IMR-90 (cell line): ENCODE data around the gene CFAP52. TPM values are rescaled to one million over a fixed set of nuclear protein-coding genes. Genes with fewer than 3 reads are reported as not detected.

Experiments used
- ATAC-seq: fragments of 200-7000 bp; cut with Tn5 transposase; 2 replicates; pipeline ENCODE4 v1.9.1; 2020; ENCODE audit warnings: low read depth, mild to moderate bottlenecking, moderate library complexity
- BruUV-seq: library from RNA; stranded (reverse); fragments of 400-500 nt; replicated peaks from 2 replicates; lab custom pipeline; 2021; lab: Mats Ljungman, UMichigan
- CTCF ChIA-PET: fragments of 300-600 bp; formaldehyde crosslinking; extraction: SDS; loops from one replicate; lab custom pipeline; 2021; ENCODE audit warnings: antibody characterized with exemption; lab: Yijun Ruan, JAX
- POLR2A ChIA-PET: fragments of 300-600 bp; sonication (Branson Sonifier 250); formaldehyde crosslinking; loops from one replicate; lab custom pipeline; 2022; ENCODE audit warnings: antibody characterized with exemption; ENCODE audit not compliant: unreplicated experiment; lab: Charles Lee
- DNase-seq: peaks from one replicate; pipeline ENCODE4 v3.0.0; 2013
- H2AFZ ChIP-seq: replicated peaks from 2 replicates; pipeline ENCODE3; 2013; ENCODE audit warnings: low read length, mild to moderate bottlenecking; ENCODE audit not compliant: poor library complexity
- H2AK5ac ChIP-seq: 2 replicates; pipeline ENCODE4 v1.6.1; 2013; ENCODE audit warnings: low read depth, low read length, inconsistent platforms
- H2AK9ac ChIP-seq: replicated peaks from 2 replicates; pipeline ENCODE3; 2013; ENCODE audit warnings: mild to moderate bottlenecking, low read depth, low read length, moderate library complexity; ENCODE audit not compliant: poor library complexity
- H2BK120ac ChIP-seq: 2 replicates; pipeline ENCODE4 v1.6.1; 2013; ENCODE audit warnings: low read depth, low read length, inconsistent platforms
- H2BK15ac ChIP-seq: 3 replicates; pipeline ENCODE4 v1.6.1; 2013; ENCODE audit warnings: low read depth, low read length, inconsistent platforms
- H2BK20ac ChIP-seq: 2 replicates; pipeline ENCODE4 v1.6.1; 2013; ENCODE audit warnings: low read depth, mild to moderate bottlenecking, inconsistent platforms, low read length, moderate library complexity
- H2BK5ac ChIP-seq: 2 replicates; pipeline ENCODE4 v1.6.1; 2013; ENCODE audit warnings: mild to moderate bottlenecking, low read depth, low read length, inconsistent platforms; ENCODE audit not compliant: poor library complexity, severe bottlenecking
- H3K14ac ChIP-seq: replicated peaks from 2 replicates; pipeline ENCODE4 v1.6.1; 2013; ENCODE audit warnings: low read depth, low read length, inconsistent platforms
- H3K18ac ChIP-seq: 2 replicates; pipeline ENCODE4 v1.6.1; 2013; ENCODE audit warnings: low read depth, low read length, control low read depth
- H3K23ac ChIP-seq: 2 replicates; pipeline ENCODE4 v1.6.1; 2013; ENCODE audit warnings: low read depth, low read length, inconsistent platforms
- H3K27ac ChIP-seq: 2 replicates; pipeline ENCODE4 v1.5.1; 2013; ENCODE audit warnings: mild to moderate bottlenecking, control low read depth, low read length; ENCODE audit not compliant: insufficient read depth
- H3K27me3 ChIP-seq: 2 replicates; pipeline ENCODE4 v1.6.1; 2013; ENCODE audit warnings: low read length; ENCODE audit not compliant: control insufficient read depth, insufficient read depth
- H3K36me3 ChIP-seq: 2 replicates; pipeline ENCODE4 v1.6.1; 2013; ENCODE audit warnings: low read length, mixed read lengths; ENCODE audit not compliant: control insufficient read depth, insufficient read depth
- H3K4ac ChIP-seq: 2 replicates; pipeline ENCODE4 v1.6.1; 2013; ENCODE audit warnings: low read depth, low read length, inconsistent platforms
- H3K4me1 ChIP-seq: 2 replicates; pipeline ENCODE4 v1.6.1; 2013; ENCODE audit warnings: low read length, mixed read lengths; ENCODE audit not compliant: control insufficient read depth, insufficient read depth
- H3K4me2 ChIP-seq: 2 replicates; pipeline ENCODE4 v1.6.1; 2013; ENCODE audit warnings: low read depth, mild to moderate bottlenecking, control low read depth, low read length, moderate library complexity
- H3K4me3 ChIP-seq: 2 replicates; pipeline ENCODE4 v1.5.1; 2013; ENCODE audit warnings: low read depth, mild to moderate bottlenecking, control low read depth, low read length, moderate library complexity; ENCODE audit not compliant: insufficient read depth
- H3K56ac ChIP-seq: 2 replicates; pipeline ENCODE4 v1.6.1; 2013; ENCODE audit warnings: low read length, inconsistent platforms; ENCODE audit not compliant: insufficient read depth; ENCODE audit errors: extremely low read depth
- H3K79me1 ChIP-seq, 2 experiments: 2 replicates each; pipeline ENCODE4 v1.6.1; 2013; ENCODE audit warnings: low read length in 2 of 2, inconsistent platforms in 1 of 2, low read depth in 1 of 2
- H3K9ac ChIP-seq: 2 replicates; pipeline ENCODE4 v1.6.1; 2013; ENCODE audit warnings: low read depth, low read length, control low read depth
- H3K9me1 ChIP-seq: 2 replicates; pipeline ENCODE4 v1.6.1; 2013; ENCODE audit warnings: low read length, inconsistent platforms; ENCODE audit not compliant: insufficient read depth
- H3K9me3 ChIP-seq: 2 replicates; pipeline ENCODE4 v1.6.1; 2013; ENCODE audit warnings: low read length; ENCODE audit not compliant: control insufficient read depth, insufficient read depth
- H4K20me1 ChIP-seq: 2 replicates; pipeline ENCODE4 v1.6.1; 2013; ENCODE audit warnings: low read length, inconsistent platforms; ENCODE audit not compliant: insufficient read depth
- H4K5ac ChIP-seq: 2 replicates; pipeline ENCODE4 v1.6.1; 2013; ENCODE audit warnings: mild to moderate bottlenecking, low read depth, low read length, control low read depth
- H4K8ac ChIP-seq, 2 experiments: 2 replicates each; pipeline ENCODE4 v1.6.1; 2013; ENCODE audit warnings: low read depth in 2 of 2, low read length in 2 of 2, control low read depth in 1 of 2, inconsistent platforms in 1 of 2
- H4K91ac ChIP-seq: 2 replicates; pipeline ENCODE4 v1.6.1; 2013; ENCODE audit warnings: low read depth, low read length, inconsistent platforms; ENCODE audit not compliant: insufficient read depth
- BHLHE40 ChIP-seq: fragments of 150-350 bp; IDR thresholded peaks from 2 replicates; pipeline ENCODE4 v1.6.1; 2016; ENCODE audit warnings: mild to moderate bottlenecking, low read depth, low read length
- CEBPB ChIP-seq: IDR thresholded peaks from 2 replicates; pipeline ENCODE4 v1.6.1; 2012; ENCODE audit warnings: low read depth, low read length, improper control_type of control experiment
- CHD1 ChIP-seq: IDR thresholded peaks from 2 replicates; pipeline ENCODE4 v1.6.1; 2012; ENCODE audit warnings: low read depth, low read length, improper control_type of control experiment
- CTCF ChIP-seq: conservative IDR thresholded peaks from 2 replicates; pipeline ENCODE4 v1.5.1; 2012; ENCODE audit warnings: mild to moderate bottlenecking, low read depth, low read length, improper control_type of control experiment
- ELK1 ChIP-seq: fragments of 150-350 bp; IDR thresholded peaks from 2 replicates; pipeline ENCODE4 v1.6.1; 2016; ENCODE audit warnings: low read depth, mild to moderate bottlenecking, low read length, moderate library complexity, borderline replicate concordance
- FOS ChIP-seq: fragments of 150-350 bp; IDR thresholded peaks from 2 replicates; pipeline ENCODE4 v1.6.1; 2016; ENCODE audit warnings: low read depth, low read length
- MAFK ChIP-seq: IDR thresholded peaks from 2 replicates; pipeline ENCODE4 v1.6.1; 2012; ENCODE audit warnings: low read depth, low read length, improper control_type of control experiment
- MAZ ChIP-seq: IDR thresholded peaks from 2 replicates; pipeline ENCODE4 v1.6.1; 2012; ENCODE audit warnings: low read depth, mild to moderate bottlenecking, low read length, improper control_type of control experiment, moderate library complexity, borderline replicate concordance
- MXI1 ChIP-seq: IDR thresholded peaks from 2 replicates; pipeline ENCODE4 v1.6.1; 2012; ENCODE audit warnings: low read depth, mild to moderate bottlenecking, low read length, moderate library complexity, borderline replicate concordance
- NFE2L2 ChIP-seq: fragments of 150-350 bp; IDR thresholded peaks from 2 replicates; pipeline ENCODE4 v1.6.1; 2016; ENCODE audit warnings: low read depth, mild to moderate bottlenecking, low read length
- POLR2A ChIP-seq: IDR thresholded peaks from 2 replicates; pipeline ENCODE4 v1.6.1; 2012; ENCODE audit warnings: mild to moderate bottlenecking, low read depth, low read length
- RAD21 ChIP-seq: IDR thresholded peaks from 2 replicates; pipeline ENCODE4 v1.6.1; 2012; ENCODE audit warnings: low read length, improper control_type of control experiment
- RCOR1 ChIP-seq: IDR thresholded peaks from 2 replicates; pipeline ENCODE4 v1.6.1; 2012; ENCODE audit warnings: mild to moderate bottlenecking, low read length, improper control_type of control experiment; ENCODE audit not compliant: insufficient replicate concordance
- RFX5 ChIP-seq: IDR thresholded peaks from 2 replicates; pipeline ENCODE4 v1.8.0; 2012; ENCODE audit warnings: low read depth, mild to moderate bottlenecking, low read length, moderate library complexity
- SMC3 ChIP-seq: fragments of 150-350 bp; IDR thresholded peaks from 2 replicates; pipeline ENCODE4 v1.6.1; 2016; ENCODE audit warnings: low read depth, mild to moderate bottlenecking, antibody characterized with exemption, low read length, moderate library complexity
- USF2 ChIP-seq: fragments of 150-350 bp; IDR thresholded peaks from 2 replicates; pipeline ENCODE4 v1.6.1; 2017; ENCODE audit warnings: mild to moderate bottlenecking, antibody characterized with exemption, low read length, low read depth
- WGBS, 2 experiments: methylation state at CpG; one replicate each; pipeline versions ENCODE4 v1.1.5 to v1.1.7; 2013; ENCODE audit warnings: missing lambda C conversion rate in 2 of 2; ENCODE audit not compliant: insufficient read length in 1 of 2; ENCODE audit errors: extremely low coverage in 2 of 2; 5-methylcytosine and 5-hydroxymethylcytosine counted together
- dilution Hi-C: fragments of 300-500 bp; cut with HindIII; formaldehyde crosslinking; loops from one replicate; pipeline ENCODE4 v1.14.3; 2018; ENCODE audit warnings: low sequenced_read_pairs; ENCODE audit not compliant: unreplicated experiment
- in situ Hi-C: fragments of 300-500 bp; cut with MboI; formaldehyde crosslinking; loops from 3 replicates; pipeline ENCODE4 v1.14.3; 2019; ENCODE audit warnings: low sequenced_read_pairs, inconsistent platforms, mixed read lengths
- intact Hi-C: fragments of 100-400 bp; cut with micrococcal nuclease; formaldehyde crosslinking; loops from 2 replicates; pipeline ENCODE4 v1.10.0; 2022
- polyA plus RNA-seq, 3 experiments: library from polyadenylated mRNA; depleted of rRNA; stranded (reverse); fragments of >200 nt; gene quantifications; 2 replicates each; pipeline ENCODE4 v1.2.3, GENCODE V29; 2012; ENCODE audit warnings: low replicate concordance in 1 of 3
- total RNA-seq: library from RNA; depleted of rRNA; stranded (reverse); fragments of >200 nt; gene quantifications from 2 replicates; pipeline ENCODE4 v1.2.3, GENCODE V29; 2012

Gene CFAP52
- total and polyA plus RNA-seq, 2 of the 4 experiments (the other 2 are of a cell fraction), result 0.22 TPM; not detected in 1

- dilution Hi-C loops (no loop called here), intact Hi-C loops (no loop called here), in situ Hi-C loops (no loop called here)
- Histone ChIP-seq H2BK20ac (no peak overlapping the region), H2AK5ac (no peak overlapping the region), H4K5ac (no peak overlapping the region), H3K23ac (no peak overlapping the region), H3K4ac (no peak overlapping the region), H3K14ac (no peak overlapping the region), H3K36me3 (no peaks in the 10 kb centered on the region), H3K4me3 (no peak overlapping the region), H3K9ac (no peak overlapping the region), H3K79me1 (no peaks in the 10 kb centered on the region), H3K27me3 (no peaks in the 10 kb centered on the region), H4K91ac (no peak overlapping the region), H4K8ac (no peak overlapping the region), H2BK5ac (no peak overlapping the region), H2AK9ac (no peak overlapping the region), H2AFZ (no peak overlapping the region), H4K20me1 (no peaks in the 10 kb centered on the region), H3K9me3 (peaks cover 18% of the 10 kb centered on the region), H3K27ac (no peak overlapping the region), H3K18ac (no peak overlapping the region), H3K9me1 (no peaks in the 10 kb centered on the region), H2BK15ac (no peak overlapping the region), H3K4me1 (no peaks in the 10 kb centered on the region), H3K4me2 (no peak overlapping the region), H3K56ac (no peak overlapping the region), H2BK120ac (no peak overlapping the region)
- no peak for DNase-seq
- no TSS peak for BruUV-seq
- ATAC-seq, result no peak
- POLR2A ChIA-PET, result no interaction called here
- 54% methylated on average over 3 of the region's 10 CpGs; no CpG with 5 or more reads in 1 of the 2 experiments for WGBS, 2 experiments
- CTCF ChIA-PET, result no interaction called here
- TF ChIP-seq BHLHE40 (no peak), USF2 (no peak), MAZ (no peak), ELK1 (no peak), CEBPB (no peak), RFX5 (no peak), CTCF (no peak), MXI1 (no peak), RAD21 (no peak), SMC3 (no peak), RCOR1 (no peak), NFE2L2 (no peak), FOS (no peak), MAFK (no peak), CHD1 (no peak), POLR2A (no peak)
Measured at GRCh38 chr17:9684955-9685621, 108.6 kb downstream of the CFAP52 start.
